Mucosa of gallbladder (tissue), 1 donor: Measurements from ENCODE around the gene SSUH2. TPM values are rescaled to one million over a fixed set of nuclear protein-coding genes. Genes with fewer than 3 reads are reported as not detected.
"Not testable (repeated sequence)": the region's sequence is repeated elsewhere in the genome, so short reads cannot be mapped to it uniquely, and the experiment has no call there.

Source experiments
- DNase-seq: peaks from one replicate; pipeline ENCODE4 v3.0.0-alpha.2; 2020; ENCODE audit warnings: low spot score
- total RNA-seq: library from RNA; stranded (reverse); gene quantifications from one replicate; pipeline ENCODE4 v1.2.1, GENCODE V29; 2021
- donor health status: DM: no; HTN: no; CAD: no.

Gene SSUH2
- total RNA-seq, 1 donor from 2014 or later = 2.8 TPM

- DNase-seq = not testable (repeated sequence)
These were observed 64.2 kb downstream of the SSUH2 start for GRCh38 chr3:8580434-8580833.

- DNase-seq = no peak
These were observed 64.7 kb downstream of the SSUH2 start for GRCh38 chr3:8579943-8580342.

- DNase-seq = no peak
These were observed 65.5 kb downstream of the SSUH2 start for GRCh38 chr3:8579096-8579495.

- DNase-seq = no peak
These were observed 66.3 kb downstream of the SSUH2 start for GRCh38 chr3:8578282-8578681.

- peak; percentile 44 for DNase-seq
These were observed 67.6 kb downstream of the SSUH2 start for GRCh38 chr3:8576841-8577571.

GRCh38 chr3:8576436-8576835 is 68.2 kb downstream of the SSUH2 start:
- DNase-seq = no peak

- no peak for DNase-seq
These were observed 69.1 kb downstream of the SSUH2 start for GRCh38 chr3:8575364-8576104.

- DNase-seq = no peak
These were observed 69.8 kb downstream of the SSUH2 start for GRCh38 chr3:8574670-8575322.

- DNase-seq = no peak
These were observed 70.4 kb downstream of the SSUH2 start for GRCh38 chr3:8574040-8574669.

- no peak for DNase-seq
These were observed 71.2 kb downstream of the SSUH2 start for GRCh38 chr3:8573342-8573926.

- DNase-seq = no peak
These were observed 73.3 kb downstream of the SSUH2 start for GRCh38 chr3:8571256-8571655.

Other genes with a start within 250 kb of the SSUH2 start
- gene LMCD1, start 143.0 kb downstream of the SSUH2 start, total RNA-seq = 77.9 TPM
- gene CAV3, start 89.0 kb upstream of the SSUH2 start, total RNA-seq = not detected
- 6.0 TPM for gene OXTR, start 124.8 kb upstream of the SSUH2 start, total RNA-seq